ENCODE results near the gene BCL2L1.
"Not testable (repeated sequence)": the region's sequence is repeated elsewhere in the genome, so short reads cannot be mapped to it uniquely, and the experiment has no call there.

Gene BCL2L1

GRCh38 chr20:31642837-31643236, 79.8 kb downstream of the BCL2L1 start:
- DNase-seq: no peak

GRCh38 chr20:31641391-31641790, 81.3 kb downstream of the BCL2L1 start:
- no peak for DNase-seq

- no peak for DNase-seq
These were observed 82.4 kb downstream of the BCL2L1 start for GRCh38 chr20:31640259-31640658.

GRCh38 chr20:31638816-31639215, 83.9 kb downstream of the BCL2L1 start:
- DNase-seq: no peak

GRCh38 chr20:31638317-31638716, 84.4 kb downstream of the BCL2L1 start:
- no peak for DNase-seq

- DNase-seq: no peak
These were observed 85.0 kb downstream of the BCL2L1 start, which contains the start of gene COX4I2 for GRCh38 chr20:31637660-31638059. COX4I2 (plus strand) TSS chr20:31637912; CDS start chr20:31639018, 1,106 bp downstream.

GRCh38 chr20:31633339-31633914, 89.2 kb downstream of the BCL2L1 start:
- no peak for DNase-seq

GRCh38 chr20:31632548-31633338, 89.9 kb downstream of the BCL2L1 start:
- no peak for DNase-seq

- DNase-seq: no peak
These were observed 92.4 kb downstream of the BCL2L1 start for GRCh38 chr20:31630187-31630790.

- DNase-seq: not testable (repeated sequence)
These were observed 94.6 kb downstream of the BCL2L1 start for GRCh38 chr20:31628057-31628456.

- DNase-seq: not testable (repeated sequence)
These were observed 96.1 kb downstream of the BCL2L1 start for GRCh38 chr20:31626534-31626933.

GRCh38 chr20:31623123-31623505, 99.6 kb downstream of the BCL2L1 start:
- not testable (repeated sequence) for DNase-seq

- no peak for DNase-seq
These were observed 102.4 kb downstream of the BCL2L1 start for GRCh38 chr20:31620246-31620645.

- DNase-seq: no peak
These were observed 105.1 kb downstream of the BCL2L1 start for GRCh38 chr20:31617432-31618104.

GRCh38 chr20:31615416-31615815, 107.3 kb downstream of the BCL2L1 start:
- DNase-seq: no peak
